ENCODE measurements around the gene VTCN1. TPM values are rescaled to one million over a fixed set of nuclear protein-coding genes. Genes with fewer than 3 reads are reported as not detected.

VTCN1 gene
- total RNA-seq, 1 experiment from 2014 or later: 0.17 TPM

GRCh38 chr1:117181630-117182041, 29.1 kb downstream of the VTCN1 start:
- intact Hi-C loops (cut with micrococcal nuclease): no loop called here
- Histone ChIP-seq H3K4me2 (ENCODE audit: low read length) (no peak overlapping the region), H3K9me2 (ENCODE audit: insufficient read depth) (no peaks in the 10 kb centered on the region), H3K9ac (ENCODE audit: low read length) (no peak overlapping the region), H3K79me2 (ENCODE audit: insufficient read depth, low read length) (no peaks in the 10 kb centered on the region), H3K27me3 (ENCODE audit: insufficient read depth, low read length) (no peaks in the 10 kb centered on the region), H3K9me3 (ENCODE audit: control insufficient read depth in 1 of 2, insufficient read depth in 1 of 2, low read depth in 1 of 2, low read length in 2 of 2) (no peaks in the 10 kb centered on the region), H3K27ac (ENCODE audit: low read depth, low read length) (no peak overlapping the region), H2AFZ (ENCODE audit: low read depth, low read length, poor library complexity, severe bottlenecking) (no peak overlapping the region), H3K4me3 (replicated peaks in 1 of 2; ENCODE audit: low read depth in 1 of 2, low read length in 2 of 2) (no peak overlapping the region), H3K36me3 (ENCODE audit: control insufficient read depth in 1 of 2, insufficient read depth in 2 of 2, low read length in 2 of 2) (no peaks in the 10 kb centered on the region), H3K4me1 (ENCODE audit: control insufficient read depth in 1 of 2, insufficient read depth in 2 of 2, low read length in 2 of 2) (no peaks in the 10 kb centered on the region), H4K20me1 (ENCODE audit: insufficient read depth) (no peaks in the 10 kb centered on the region)
- TF ChIP-seq ELF1 (IDR thresholded peaks at IDR 0.05; ENCODE audit: borderline replicate concordance, low read depth) (no peak), ZBTB33 (IDR thresholded peaks at IDR 0.05; ENCODE audit: extremely low read depth, insufficient replicate concordance, low read length) (no peak)
- CTCF ChIA-PET: interaction anchor here (0.7 kb wide), 1 partner anchor 31 kb away, joined by 3 read pairs; no protein-coding TSS in a partner anchor
- DNase-seq (ENCODE audit: low read depth, low spot score) (no peak), ATAC-seq (no peak)
- RAD21 ChIA-PET (ENCODE audit: low non-redundant PET in 1 of 2, low total read pairs in 2 of 2, uncharacterized antibody in 2 of 2, unreplicated experiment in 2 of 2): no interaction called here
- no TSS peak for BruUV-seq (replicated peaks)
- POLR2A ChIA-PET: no interaction called here

DNA sequence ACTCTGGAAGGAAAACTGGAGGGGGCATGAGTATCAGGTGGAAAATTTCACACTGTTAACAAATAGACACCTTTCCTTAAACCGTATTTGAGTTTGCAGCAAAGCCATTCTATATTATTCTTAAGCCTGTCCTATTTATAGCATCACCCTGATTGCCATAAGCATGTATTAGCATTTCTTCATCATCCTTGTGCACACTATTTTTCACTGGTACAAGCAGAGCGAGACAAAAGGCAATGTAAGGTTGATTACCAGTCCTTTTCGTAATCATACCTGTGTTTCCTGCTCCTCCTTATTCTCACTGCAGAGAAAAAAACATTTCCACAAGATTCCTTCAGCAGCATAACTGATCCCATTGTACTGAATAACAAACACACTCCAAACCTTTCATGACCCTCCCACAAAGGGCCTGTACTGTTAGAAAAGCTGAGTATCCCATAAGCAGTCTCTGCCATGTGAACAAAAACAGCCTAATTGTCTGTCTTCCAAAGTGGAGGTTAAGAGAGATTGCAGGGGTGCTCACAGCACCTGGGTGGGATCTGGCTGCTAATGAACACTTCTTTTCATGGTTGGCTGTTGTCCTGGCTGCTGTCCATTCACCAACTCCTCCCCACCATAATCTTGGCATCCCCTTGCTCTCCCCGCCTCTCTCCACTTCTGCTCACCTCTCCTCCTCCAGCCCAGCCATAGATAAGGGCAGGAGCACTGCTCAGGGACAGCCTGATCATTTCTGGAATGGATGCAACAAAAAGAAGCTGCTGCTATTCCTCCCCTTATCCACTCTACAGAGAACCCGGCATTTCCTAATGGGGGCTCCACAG, 30.4 kb downstream of the VTCN1 start:
- H3K4me1 ChIP-seq (ENCODE audit: control insufficient read depth in 1 of 2, insufficient read depth in 2 of 2, low read length in 2 of 2): no peaks in the 10 kb centered on the region
- H3K9ac ChIP-seq (ENCODE audit: low read length): no peak overlapping the region
- H3K79me2 ChIP-seq (ENCODE audit: insufficient read depth, low read length): no peaks in the 10 kb centered on the region
- no peak overlapping the region for H3K4me3 ChIP-seq (replicated peaks in 1 of 2; ENCODE audit: low read depth in 1 of 2, low read length in 2 of 2)
- no peaks in the 10 kb centered on the region for H4K20me1 ChIP-seq (ENCODE audit: insufficient read depth)
- ChIA-PET RAD21 (ENCODE audit: low non-redundant PET in 1 of 2, low total read pairs in 2 of 2, uncharacterized antibody in 2 of 2, unreplicated experiment in 2 of 2) (no interaction called here), CTCF (no interaction called here), POLR2A (no interaction called here)
- ATAC-seq (no peak), DNase-seq (ENCODE audit: low read depth, low spot score) (no peak)
- no peaks in the 10 kb centered on the region for H3K9me2 ChIP-seq (ENCODE audit: insufficient read depth)
- no peak overlapping the region for H2AFZ ChIP-seq (ENCODE audit: low read depth, low read length, poor library complexity, severe bottlenecking)
- BruUV-seq (replicated peaks): no TSS peak
- H3K4me2 ChIP-seq (ENCODE audit: low read length): no peak overlapping the region
- no peak overlapping the region for H3K27ac ChIP-seq (ENCODE audit: low read depth, low read length)
- no peaks in the 10 kb centered on the region for H3K36me3 ChIP-seq (ENCODE audit: control insufficient read depth in 1 of 2, insufficient read depth in 2 of 2, low read length in 2 of 2)
- H3K9me3 ChIP-seq (ENCODE audit: control insufficient read depth in 1 of 2, insufficient read depth in 1 of 2, low read depth in 1 of 2, low read length in 2 of 2): no peaks in the 10 kb centered on the region
- no peaks in the 10 kb centered on the region for H3K27me3 ChIP-seq (ENCODE audit: insufficient read depth, low read length)
- intact Hi-C loops (cut with micrococcal nuclease): no loop called here
- TF ChIP-seq CBX3 (IDR thresholded peaks at IDR 0.05; ENCODE audit: low read depth) (no peak), ZNF274 (IDR thresholded peaks at IDR 0.05; ENCODE audit: low read depth, low read length) (no peak), YY1 (IDR thresholded peaks at IDR 0.05; ENCODE audit: extremely low read depth, insufficient replicate concordance, low read depth, low read length) (no peak), CEBPB (IDR thresholded peaks at IDR 0.05; ENCODE audit: low read depth) (no peak), SIN3A (IDR thresholded peaks at IDR 0.05; ENCODE audit: low read depth) (no peak), ZFX (IDR thresholded peaks at IDR 0.05) (no peak), EZH2 (IDR thresholded peaks at IDR 0.05) (no peak), RAD21 (IDR thresholded peaks at IDR 0.05; ENCODE audit: low read depth) (no peak), MAX (IDR thresholded peaks at IDR 0.05) (no peak), SP1 (IDR thresholded peaks at IDR 0.05; ENCODE audit: low read depth) (no peak), EZH2phosphoT487 (IDR thresholded peaks at IDR 0.05; ENCODE audit: borderline replicate concordance) (no peak), SRF (IDR thresholded peaks at IDR 0.05; ENCODE audit: low read depth) (no peak), ATF3 (IDR thresholded peaks at IDR 0.05) (no peak)
- TF ChIP-seq, protein P1, sequence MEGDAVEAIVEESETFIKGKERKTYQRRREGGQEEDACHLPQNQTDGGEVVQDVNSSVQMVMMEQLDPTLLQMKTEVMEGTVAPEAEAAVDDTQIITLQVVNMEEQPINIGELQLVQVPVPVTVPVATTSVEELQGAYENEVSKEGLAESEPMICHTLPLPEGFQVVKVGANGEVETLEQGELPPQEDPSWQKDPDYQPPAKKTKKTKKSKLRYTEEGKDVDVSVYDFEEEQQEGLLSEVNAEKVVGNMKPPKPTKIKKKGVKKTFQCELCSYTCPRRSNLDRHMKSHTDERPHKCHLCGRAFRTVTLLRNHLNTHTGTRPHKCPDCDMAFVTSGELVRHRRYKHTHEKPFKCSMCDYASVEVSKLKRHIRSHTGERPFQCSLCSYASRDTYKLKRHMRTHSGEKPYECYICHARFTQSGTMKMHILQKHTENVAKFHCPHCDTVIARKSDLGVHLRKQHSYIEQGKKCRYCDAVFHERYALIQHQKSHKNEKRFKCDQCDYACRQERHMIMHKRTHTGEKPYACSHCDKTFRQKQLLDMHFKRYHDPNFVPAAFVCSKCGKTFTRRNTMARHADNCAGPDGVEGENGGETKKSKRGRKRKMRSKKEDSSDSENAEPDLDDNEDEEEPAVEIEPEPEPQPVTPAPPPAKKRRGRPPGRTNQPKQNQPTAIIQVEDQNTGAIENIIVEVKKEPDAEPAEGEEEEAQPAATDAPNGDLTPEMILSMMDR (IDR thresholded peaks at IDR 0.05 in 2 of 3, conservative IDR thresholded peaks at IDR 0.05 in 1 of 3; ENCODE audit: borderline replicate concordance in 1 of 3, insufficient read depth in 1 of 3, low read depth in 2 of 3, low read length in 2 of 3): no peak
